GM18951 (cell line): ENCODE data around the gene PPP1R12B.
"Not testable (repeated sequence)": the region's sequence is repeated elsewhere in the genome, so short reads cannot be mapped to it uniquely, and the experiment has no call there.

Experiments
- POLR2A ChIP-seq: IDR thresholded peaks from 4 replicates; pipeline ENCODE4 v1.6.1; 2011; ENCODE audit warnings: mild to moderate bottlenecking; ENCODE audit not compliant: insufficient read length, insufficient read depth; ENCODE audit errors: extremely low read depth
- in situ Hi-C: fragments of 300-500 bp; cut with MboI; formaldehyde crosslinking; loops from one replicate; pipeline ENCODE4 v1.12.0; 2022; ENCODE audit warnings: low sequenced_read_pairs, mixed read lengths, inconsistent platforms; ENCODE audit not compliant: unreplicated experiment

The PPP1R12B gene

DNA sequence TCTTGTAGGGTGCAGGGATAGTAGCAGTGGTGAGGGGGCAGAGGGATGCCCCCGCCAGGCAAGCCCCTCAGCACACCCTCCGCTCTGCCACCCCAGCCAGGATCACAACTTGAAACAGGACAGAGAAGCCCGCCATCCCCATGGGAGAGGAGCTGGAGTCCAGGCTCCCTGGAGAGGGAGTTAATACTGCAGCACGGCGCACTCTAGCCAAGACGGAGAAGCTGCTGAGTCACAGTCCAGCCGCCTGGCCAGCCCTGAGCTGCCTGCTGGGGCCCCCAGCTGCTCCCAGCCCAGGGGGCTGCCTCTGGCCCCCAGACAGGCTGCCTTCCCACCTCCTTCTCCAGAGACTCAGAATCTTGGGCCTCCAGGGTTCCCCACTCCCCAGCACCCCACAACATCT, 274.6 kb downstream of the PPP1R12B start:
- no peak for TF ChIP-seq POLR2A
- in situ Hi-C loops: no loop called here

DNA sequence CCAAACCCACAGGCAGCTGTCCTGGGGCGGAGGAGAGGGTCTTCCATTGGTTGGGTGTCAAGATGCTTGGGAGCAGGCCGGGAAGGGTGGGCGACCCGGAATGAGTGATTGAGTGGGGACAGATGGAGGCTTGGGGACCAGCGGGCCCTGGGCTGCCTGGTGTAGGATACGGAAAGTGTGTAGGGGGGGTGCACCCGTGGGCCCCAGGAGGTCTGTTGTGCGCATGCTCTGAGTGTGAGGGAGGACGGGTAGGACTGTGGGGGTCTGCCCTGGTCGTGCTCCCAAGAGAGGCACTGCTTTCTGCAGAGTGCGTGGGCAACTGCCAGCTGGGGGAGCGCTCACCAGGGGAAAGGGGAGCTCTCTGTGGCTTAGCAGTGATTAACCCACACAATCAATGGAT, 275.0 kb downstream of the PPP1R12B start:
- in situ Hi-C loops: not testable (repeated sequence)

DNA sequence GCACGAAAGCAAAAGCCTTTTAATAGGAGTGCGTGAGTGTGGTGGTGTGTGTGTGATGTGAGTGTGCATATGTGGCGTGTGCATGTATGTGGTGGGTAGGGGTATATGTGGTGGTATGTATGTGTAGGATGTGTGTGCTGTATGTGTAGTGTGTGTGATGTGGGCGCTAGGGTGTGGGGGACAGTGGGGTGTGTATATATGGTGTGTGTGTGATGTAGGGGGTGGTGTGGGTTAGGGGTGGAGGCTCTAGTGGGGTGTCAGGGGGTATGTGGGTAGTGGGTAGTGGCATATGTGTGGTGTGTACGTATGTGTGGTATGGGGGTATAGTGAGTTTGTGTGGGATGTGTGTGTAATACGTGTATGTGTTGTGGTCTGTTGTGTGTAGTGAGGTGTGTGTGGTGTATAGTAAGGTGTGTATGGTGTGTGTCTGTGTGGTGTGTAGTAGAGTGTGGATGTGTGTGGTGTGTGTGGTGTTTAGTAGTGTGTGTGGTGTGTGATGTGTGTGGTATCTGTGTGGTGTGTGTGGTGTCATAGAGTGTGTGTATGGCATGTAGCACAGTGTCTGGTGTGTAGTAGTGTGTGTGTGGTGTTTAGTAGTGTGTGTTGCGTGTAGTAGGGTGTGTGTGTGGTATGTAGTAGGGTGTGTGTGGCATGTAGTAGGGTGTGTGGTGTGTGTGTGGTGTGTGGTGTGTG, 275.7 kb downstream of the PPP1R12B start:
- no peak for TF ChIP-seq POLR2A
- in situ Hi-C loops: no loop called here

DNA sequence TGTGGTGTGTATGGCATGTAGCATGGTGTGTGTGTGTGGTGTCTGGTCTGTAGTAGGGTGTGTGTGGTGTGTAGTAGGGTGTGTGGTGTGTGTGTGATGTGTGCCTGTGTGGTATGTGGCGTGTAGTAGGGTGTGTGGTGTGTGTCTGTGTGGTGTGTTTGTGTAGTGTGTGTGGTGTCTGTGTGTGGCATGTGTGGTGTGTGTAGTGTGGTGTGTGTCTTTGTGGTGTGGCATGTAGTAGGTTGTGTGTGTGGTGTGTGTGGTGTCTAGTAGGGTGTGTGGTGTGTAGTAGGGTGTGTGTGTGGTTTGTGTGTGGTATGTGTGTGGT, 276.2 kb downstream of the PPP1R12B start:
- no peak for TF ChIP-seq POLR2A
- in situ Hi-C loops: no loop called here

DNA sequence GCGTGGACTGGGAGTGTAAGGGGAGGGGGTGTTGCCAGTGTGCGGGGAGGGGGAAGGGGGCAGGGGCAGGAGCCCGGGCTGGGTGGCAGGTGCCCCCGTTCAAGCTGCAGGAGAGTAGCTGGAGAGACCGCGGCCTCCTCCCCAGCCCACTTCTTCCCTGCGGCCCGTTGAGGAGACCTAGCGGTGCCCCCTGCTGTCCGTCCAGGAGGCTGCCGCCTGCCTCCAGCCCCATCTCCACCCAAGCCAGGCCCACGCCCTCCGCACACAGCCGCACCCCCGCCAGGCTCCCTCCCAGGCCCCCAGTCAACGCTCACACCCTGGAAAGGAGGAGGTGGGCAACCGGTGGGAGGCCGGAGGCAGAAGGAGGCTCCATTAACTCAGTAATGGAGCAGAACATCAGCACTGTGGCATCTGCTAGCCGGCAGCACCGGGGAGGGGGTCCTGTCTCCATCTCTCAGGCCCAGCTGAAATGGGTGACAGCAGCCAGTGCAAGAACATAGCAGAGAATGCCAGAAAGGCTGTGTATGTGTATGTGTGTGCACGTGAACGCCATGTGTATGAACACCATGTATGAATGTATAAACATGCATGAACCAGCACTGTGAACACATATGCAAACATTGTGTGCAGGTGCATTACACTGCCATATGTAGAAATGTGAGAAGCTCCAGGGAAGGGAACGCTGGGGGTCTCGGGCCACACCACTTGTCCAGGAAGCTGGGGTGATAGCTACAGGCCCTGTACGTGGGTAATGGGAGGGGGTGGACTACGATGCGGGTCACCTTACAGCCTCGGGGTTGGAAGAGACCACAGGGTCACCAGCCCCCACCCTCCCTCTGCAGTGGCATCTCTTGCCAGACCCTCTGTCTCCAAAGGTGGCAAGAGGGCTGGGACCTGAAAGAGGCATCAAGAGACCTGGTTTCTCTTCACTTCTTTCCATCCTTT, 277.2 kb downstream of the PPP1R12B start:
- no peak for TF ChIP-seq POLR2A
- in situ Hi-C loops: no loop called here

DNA sequence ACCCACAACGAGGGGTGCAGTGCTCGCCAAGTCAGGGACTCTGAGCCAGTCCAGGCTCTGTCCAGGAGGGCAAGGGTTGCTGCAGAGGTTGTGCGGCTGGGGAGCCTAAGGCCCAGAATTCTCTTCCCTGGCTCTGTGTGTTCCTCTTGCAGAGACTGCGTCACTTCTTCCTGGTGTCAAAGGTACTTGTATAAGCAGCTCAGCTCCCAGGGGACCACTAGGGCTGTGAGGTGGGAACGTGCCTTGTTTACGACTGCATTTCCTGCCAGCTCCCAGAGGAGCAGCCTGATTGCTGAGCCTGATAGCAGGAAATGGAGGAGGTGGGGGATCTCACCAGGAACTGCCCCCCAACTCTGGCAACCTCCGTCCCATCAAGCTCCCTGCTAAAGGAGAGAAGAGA, 278.5 kb downstream of the PPP1R12B start:
- in situ Hi-C loops: not testable (repeated sequence)

DNA sequence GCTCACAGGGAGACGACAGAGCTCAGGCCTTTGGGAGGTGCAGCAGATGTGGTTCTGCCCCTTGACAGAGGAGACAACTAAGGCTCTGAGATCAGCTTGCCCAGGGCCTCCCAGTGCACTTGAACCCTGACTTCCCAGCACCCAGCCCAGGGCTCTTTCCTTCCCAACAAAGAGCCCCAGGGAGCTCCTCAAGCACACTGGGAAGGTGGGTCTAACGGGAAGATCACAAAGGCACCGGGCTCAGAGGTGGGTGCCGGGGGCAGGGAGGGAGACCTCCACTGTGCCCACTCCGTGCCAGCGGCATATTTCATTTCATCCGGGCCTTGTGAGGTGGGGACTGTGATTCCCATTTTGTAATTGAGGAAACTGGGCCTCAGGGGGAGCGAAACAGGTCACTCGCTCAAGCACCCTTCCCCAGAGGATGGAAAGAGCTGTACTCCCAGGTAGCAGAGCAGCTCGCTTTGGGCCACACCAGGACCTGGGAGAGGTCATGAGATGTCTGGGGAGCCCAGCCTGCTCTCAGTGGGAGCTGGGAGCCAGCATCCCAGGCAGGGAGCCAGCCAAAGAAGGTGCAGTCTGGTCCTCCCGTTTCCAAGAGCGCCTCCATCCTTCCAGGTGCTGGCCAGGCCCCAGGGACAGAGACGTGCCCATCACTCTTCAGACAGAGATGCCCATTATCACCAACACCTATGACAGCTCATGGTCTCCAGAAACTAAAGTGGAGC, 279.5 kb downstream of the PPP1R12B start:
- in situ Hi-C loops: no loop called here
- no peak for TF ChIP-seq POLR2A

DNA sequence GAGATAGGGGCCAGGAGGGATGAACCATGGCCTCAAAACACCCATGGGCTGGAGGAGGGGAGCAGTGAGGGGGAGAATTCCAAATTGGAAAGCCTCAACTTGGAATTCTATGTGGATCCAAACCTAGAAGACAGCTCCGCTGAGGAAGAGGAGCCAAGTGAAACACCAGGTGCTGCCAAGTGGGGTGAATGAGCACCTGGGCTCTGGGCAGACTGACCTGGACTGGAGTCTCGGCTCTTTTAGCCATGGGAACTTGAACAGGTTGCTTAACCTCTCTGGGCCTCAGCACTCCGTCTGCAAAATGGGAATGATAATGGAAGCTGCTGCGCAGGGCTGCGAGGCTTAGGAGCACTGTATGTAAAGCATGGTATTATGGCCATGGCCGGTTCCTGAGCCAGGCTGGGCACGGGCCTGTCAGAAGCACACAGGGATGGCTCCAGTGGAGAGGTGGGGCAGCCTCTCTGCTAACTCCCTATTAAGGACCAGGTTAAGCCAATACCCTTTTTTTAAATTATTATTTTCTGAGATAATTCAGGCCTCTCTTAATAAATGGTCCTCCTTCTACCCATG, 280.2 kb downstream of the PPP1R12B start:
- no peak for TF ChIP-seq POLR2A
- in situ Hi-C loops: no loop called here

DNA sequence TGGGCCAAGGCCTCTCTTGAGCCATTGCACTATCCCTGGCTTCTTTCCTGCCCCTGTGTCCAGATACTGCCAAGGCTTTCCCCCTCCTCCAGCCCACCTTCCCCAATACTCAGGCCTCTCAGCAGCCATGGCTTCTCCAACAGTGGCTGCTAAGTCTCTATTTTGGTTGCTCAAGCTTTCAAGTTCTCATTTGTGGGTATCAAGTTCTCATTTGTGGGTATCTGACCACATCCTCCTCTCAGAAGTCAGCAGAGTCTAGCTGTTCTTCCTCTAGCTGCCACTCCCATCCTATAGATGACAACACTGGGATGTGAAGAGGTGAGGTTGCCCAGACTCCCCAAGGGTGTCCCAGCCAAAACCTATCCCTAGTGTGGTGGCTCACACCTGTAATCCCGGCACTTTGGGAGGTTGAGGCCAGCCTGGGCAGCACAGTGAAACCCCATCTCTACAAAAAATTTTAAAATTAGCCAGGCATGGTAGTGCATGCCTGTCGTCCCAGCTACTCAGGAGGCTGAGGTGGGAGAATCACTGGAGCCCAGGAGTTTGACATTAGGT, 280.8 kb downstream of the PPP1R12B start:
- in situ Hi-C loops: not testable (repeated sequence)

DNA sequence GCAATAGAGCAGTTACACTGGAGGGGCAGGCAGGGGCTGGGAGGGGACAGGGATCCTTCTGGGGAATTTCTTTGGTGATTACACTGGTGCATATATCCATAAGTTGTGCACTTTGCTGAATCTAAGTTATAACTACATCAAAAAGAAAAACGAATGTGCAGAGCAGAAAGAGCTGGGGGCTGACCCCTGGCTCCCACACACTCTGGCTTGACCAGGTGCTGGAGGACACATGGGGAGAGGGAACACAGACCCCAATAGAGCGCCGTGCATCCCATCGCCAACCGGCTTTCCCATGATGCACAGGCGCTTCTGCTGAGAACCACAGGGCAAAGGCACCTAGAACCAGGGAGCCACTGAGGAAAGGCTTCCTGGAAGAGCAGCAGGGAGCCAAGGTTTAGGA, 281.6 kb downstream of the PPP1R12B start:
- in situ Hi-C loops: not testable (repeated sequence)

DNA sequence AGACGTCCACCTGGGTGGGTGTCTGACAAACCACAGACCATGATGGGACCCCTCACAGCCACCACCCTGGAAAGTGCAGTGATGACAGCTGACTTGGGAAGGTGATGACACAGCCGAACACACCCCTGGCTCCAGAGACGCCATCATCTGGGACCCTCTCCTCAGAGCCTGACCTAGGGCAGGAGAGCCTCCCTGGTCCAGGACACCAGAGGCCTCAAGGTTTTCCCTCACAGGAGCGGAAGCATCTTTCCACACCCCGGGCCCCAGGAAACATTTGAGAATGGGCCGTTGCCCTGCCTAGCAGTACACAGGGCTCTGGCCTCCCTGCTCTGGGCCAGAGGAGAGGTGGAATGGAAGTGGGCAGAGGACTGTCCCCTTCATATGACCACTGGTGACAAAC, 282.0 kb downstream of the PPP1R12B start:
- TF ChIP-seq POLR2A: no peak
- in situ Hi-C loops: no loop called here

DNA sequence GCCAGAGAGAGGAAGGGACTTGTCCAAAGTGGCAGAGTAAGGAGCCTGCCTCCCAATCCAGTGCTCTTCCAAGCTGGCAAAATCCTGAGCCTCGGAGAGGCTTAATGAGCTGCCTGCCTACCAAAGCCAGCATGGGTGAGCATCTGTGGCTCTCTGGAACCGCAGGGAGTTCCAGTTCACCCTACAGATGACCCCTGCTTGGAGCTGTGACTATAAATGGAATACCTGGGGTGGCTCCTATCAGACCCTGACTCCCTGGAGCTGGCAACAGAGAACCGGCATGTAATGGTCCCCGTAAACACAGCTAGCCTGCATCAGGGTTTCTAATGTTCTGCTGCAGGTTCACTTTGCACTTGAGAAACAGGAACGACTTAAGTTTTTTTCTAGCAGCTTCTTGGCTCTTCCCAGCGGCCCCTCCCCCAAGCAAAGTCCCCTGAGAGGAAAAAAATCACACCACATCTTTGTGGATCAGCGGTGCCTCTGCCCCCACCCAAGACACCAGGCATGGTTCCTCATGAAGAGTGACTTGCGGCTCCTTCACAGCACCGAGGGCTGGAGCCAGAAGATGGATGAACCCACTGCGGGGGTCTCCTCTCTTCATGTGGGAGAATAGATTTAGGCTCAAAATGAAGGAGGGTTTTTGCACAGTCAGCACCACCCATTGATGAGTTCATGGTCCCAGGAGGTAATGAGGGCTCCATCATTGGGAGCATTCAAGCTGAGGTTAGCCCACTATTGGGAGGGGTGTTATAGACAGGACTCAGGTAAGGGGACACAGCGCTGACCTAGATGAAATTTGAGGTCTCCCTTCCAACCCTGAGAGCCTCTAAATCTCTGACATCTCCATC, 282.8 kb downstream of the PPP1R12B start:
- in situ Hi-C loops: no loop called here
- no peak for TF ChIP-seq POLR2A

DNA sequence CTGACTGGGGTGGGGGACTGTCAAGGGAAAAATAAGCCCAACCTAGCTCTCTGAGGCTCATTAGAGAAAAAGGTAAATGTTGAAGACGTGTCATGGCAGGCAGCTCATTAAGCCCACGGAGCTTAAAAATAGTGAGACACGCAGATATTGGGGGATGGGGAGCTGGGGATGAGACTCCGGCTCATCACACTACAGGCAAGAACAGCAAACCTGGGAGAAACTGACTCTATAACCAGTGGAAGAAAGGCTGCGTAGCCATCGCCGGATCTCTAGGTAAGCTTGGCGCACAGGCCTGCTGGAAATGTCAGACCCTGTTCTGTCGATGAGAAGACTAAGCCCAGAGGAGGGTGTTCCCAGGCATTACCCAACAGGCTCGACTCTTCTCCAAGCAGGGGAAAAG, 283.7 kb downstream of the PPP1R12B start:
- in situ Hi-C loops: no loop called here
- TF ChIP-seq POLR2A: no peak

DNA sequence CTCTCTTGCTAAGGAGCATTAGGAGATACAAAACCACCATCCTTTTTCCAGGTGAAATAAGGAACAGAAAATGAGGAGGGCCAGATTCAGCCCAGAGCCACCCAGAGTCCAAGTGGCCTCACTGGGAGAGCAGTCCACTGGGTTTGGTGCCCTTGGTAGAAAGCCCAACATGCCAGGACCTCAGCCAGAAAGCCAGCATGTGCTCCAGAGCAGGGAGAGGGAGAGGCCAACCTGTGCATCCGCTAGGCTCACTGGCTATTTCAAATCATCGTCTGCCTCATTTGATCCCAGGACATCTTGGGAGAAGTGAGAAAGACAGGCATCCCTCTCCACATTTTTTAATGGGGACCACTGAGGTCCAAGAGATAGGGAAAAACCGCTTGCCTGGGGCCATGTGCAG, 287.7 kb downstream of the PPP1R12B start:
- in situ Hi-C loops: not testable (repeated sequence)

DNA sequence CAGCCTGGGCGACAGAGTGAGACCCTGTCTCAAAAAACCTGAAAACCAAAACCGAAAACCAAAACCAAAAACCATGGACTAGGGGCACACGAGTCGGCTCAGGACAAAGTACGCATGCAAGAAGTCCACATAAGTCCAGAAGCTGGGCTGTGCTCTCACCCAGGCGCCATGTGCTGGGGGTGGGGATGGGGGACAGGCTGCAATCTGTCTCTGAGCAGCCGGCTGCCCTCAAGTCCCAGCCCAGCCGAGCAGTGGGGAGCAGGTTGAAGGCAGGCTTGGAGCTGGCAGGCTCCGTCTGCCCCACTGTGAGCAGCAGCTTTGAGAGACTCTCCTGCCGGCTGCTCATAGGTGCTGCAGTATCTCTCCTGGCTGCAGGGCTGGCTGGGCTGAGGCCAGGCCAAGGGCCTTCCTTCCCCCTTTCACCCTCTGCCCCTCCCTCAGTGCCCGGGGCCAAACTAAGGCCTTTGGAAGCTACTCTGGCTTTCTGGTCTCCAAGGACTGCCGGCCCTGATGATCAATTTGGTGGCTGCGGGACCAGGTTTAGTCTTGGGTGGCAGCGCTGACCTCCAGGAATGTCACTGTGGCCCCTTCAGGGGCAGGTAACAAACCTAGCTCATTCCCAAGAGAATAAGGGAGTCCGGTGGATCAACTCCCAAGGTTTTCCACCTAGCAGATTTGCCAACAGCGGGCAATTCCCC, 289.0 kb downstream of the PPP1R12B start:
- in situ Hi-C loops: not testable (repeated sequence)
